Activated CD4-positive, alpha-beta memory T cell treated with anti-CD3 and anti-CD28 coated beads, Interleukin-2, amount 10 ng/mL, durations not matched to agents 7 days and 5 days (primary cell): ENCODE data around the gene LYPD3. TPM values are rescaled to one million over a fixed set of nuclear protein-coding genes. Genes with fewer than 3 reads are reported as not detected.
A peak's percentile ranks its signal among the peaks of the same experiment; 100 is the strongest.
"Not testable (repeated sequence)": the region's sequence is repeated elsewhere in the genome, so short reads cannot be mapped to it uniquely, and the experiment has no call there.

Experiments
- CTCF ChIA-PET: fragments of 350-600 bp; sonication (Branson Sonifier 250); formaldehyde crosslinking; loops from one replicate; lab custom pipeline; 2021; ENCODE audit warnings: antibody characterized with exemption, inconsistent platforms; lab: Charles Lee
- POLR2A ChIA-PET: fragments of 350-600 bp; sonication (Branson Sonifier 250); formaldehyde crosslinking; loops from one replicate; lab custom pipeline; 2021; ENCODE audit warnings: antibody characterized with exemption; lab: Charles Lee
- DNase-seq: peaks from one replicate; pipeline ENCODE4 v3.0.0-alpha.2; 2020
- H3K27ac Mint-ChIP-seq: one replicate; pipeline ENCODE4 v1.8.0; 2021; ENCODE audit warnings: mild to moderate bottlenecking, mixed read lengths
- H3K27me3 Mint-ChIP-seq: one replicate; pipeline ENCODE4 v1.8.0; 2021; ENCODE audit warnings: mixed read lengths
- H3K36me3 Mint-ChIP-seq: one replicate; pipeline ENCODE4 v1.8.0; 2021; ENCODE audit warnings: low read depth, mixed read lengths
- H3K4me1 Mint-ChIP-seq: one replicate; pipeline ENCODE4 v1.8.0; 2021; ENCODE audit warnings: mixed read lengths
- H3K4me3 Mint-ChIP-seq: one replicate; pipeline ENCODE4 v1.8.0; 2021; ENCODE audit warnings: mild to moderate bottlenecking, mixed read lengths
- H3K9me3 Mint-ChIP-seq: one replicate; pipeline ENCODE4 v1.8.0; 2021; ENCODE audit warnings: mixed read lengths
- total RNA-seq, 2 experiments: library from RNA; stranded (reverse); gene quantifications; one replicate each; pipeline ENCODE4 v1.2.3, GENCODE V29; 2021

The LYPD3 gene
- total RNA-seq, result 1 to 10 TPM in 1 of 2 experiments, under 1 TPM in 1; 0.63 to 1.0 TPM

- DNase-seq, result no peak
- Mint-ChIP-seq H3K27ac (no peak within 1 kb of the TSS), H3K9me3 (no peaks in the 10 kb centered on the region), H3K4me1 (peaks cover 45% of the 10 kb centered on the region), H3K4me3 (peak within 1 kb of the TSS; percentile 88), H3K27me3 (peaks cover 12% of the 10 kb centered on the region), H3K36me3 (no peaks in the 10 kb centered on the region)
- CTCF ChIA-PET, result interaction anchor here (1.1 to 3.2 kb wide), 4 partner anchors 18 to 54 kb away, joined by 3 to 49 read pairs (median 6); no protein-coding TSS in a partner anchor
- POLR2A ChIA-PET, result interaction anchor here (0.8 to 1.7 kb wide), 2 partner anchors 27 to 39 kb away, joined by 3 to 9 read pairs; partner anchors contain the start of gene PHLDB3
Measured at GRCh38 chr19:43465468-43466120, at the start of gene LYPD3. LYPD3 (minus strand) TSS chr19:43465608; CDS start chr19:43465571, 37 bp downstream.

DNA sequence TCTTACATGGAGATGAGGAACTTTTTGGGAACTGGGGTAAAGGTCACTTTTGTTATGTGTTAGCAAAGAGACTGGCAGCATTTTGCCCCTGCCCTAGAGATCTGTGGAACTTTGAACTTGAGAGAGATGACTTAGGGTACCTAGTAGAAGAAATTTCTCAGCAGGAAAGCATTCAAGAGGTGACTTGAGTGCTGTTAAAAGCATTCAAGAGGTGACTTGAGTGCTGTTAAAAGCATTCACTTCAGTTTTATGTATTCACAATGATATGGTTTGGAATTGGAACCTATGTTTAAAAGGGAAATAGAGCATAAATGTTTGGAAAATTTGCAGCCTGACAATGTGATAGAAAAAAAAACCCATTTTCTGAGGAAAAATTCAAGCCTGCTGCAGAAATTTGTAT lies 47.0 kb upstream of the LYPD3 start:
- CTCF ChIA-PET, result interaction anchor here (0.8 kb wide), 1 partner anchor 8 kb away, joined by 3 read pairs; no protein-coding TSS in a partner anchor
- H3K27ac Mint-ChIP-seq, H3K27me3 Mint-ChIP-seq, H3K4me3 Mint-ChIP-seq, POLR2A ChIA-PET, H3K9me3 Mint-ChIP-seq, H3K4me1 Mint-ChIP-seq, DNase-seq: not testable (repeated sequence)
- peaks cover 60% of the 10 kb centered on the region for H3K36me3 Mint-ChIP-seq

GRCh38 chr19:43511324-43511723 lies 45.9 kb upstream of the LYPD3 start:
- no peaks in the 10 kb centered on the region for H3K9me3 Mint-ChIP-seq
- POLR2A ChIA-PET, result no interaction called here
- peaks cover 5% of the 10 kb centered on the region for H3K4me1 Mint-ChIP-seq
- no peak for DNase-seq
- no peak overlapping the region for H3K27ac Mint-ChIP-seq
- H3K36me3 Mint-ChIP-seq, result peaks cover 57% of the 10 kb centered on the region
- CTCF ChIA-PET, result interaction anchor here (1.6 to 4.2 kb wide), 2 partner anchors 8 to 79 kb away, joined by 4 to 21 read pairs; no protein-coding TSS in a partner anchor
- H3K27me3 Mint-ChIP-seq, result no peaks in the 10 kb centered on the region
- no peak overlapping the region for H3K4me3 Mint-ChIP-seq

DNA sequence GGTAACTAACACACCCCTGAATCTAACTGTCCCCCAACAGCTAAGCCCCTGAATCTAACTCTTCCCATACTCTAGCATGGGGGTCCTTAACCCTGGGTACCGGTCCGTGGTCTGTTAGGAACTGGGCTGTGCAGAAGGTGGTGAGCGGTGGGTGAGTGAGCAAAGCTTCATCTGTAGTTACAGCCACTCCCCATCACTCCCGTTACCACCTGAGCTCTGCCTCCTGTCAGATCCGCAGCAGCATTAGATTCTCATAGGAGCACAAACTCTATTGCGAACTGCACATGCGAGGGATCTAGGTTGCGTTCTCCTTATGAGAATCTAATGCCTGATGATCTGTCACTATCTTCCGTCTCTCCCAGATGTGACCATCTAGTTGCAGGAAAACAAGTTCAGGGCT lies 45.3 kb upstream of the LYPD3 start:
- no peaks in the 10 kb centered on the region for H3K27me3 Mint-ChIP-seq
- H3K27ac Mint-ChIP-seq, result no peak overlapping the region
- no peaks in the 10 kb centered on the region for H3K9me3 Mint-ChIP-seq
- peaks cover 59% of the 10 kb centered on the region for H3K36me3 Mint-ChIP-seq
- ChIA-PET POLR2A (no interaction called here), CTCF (interaction anchor here (0.7 to 4.2 kb wide), 3 partner anchors 9 to 316 kb away, joined by 4 to 21 read pairs (median 4); no protein-coding TSS in a partner anchor)
- H3K4me1 Mint-ChIP-seq, result peaks cover 6% of the 10 kb centered on the region
- DNase-seq, result no peak
- H3K4me3 Mint-ChIP-seq, result no peak overlapping the region

DNA sequence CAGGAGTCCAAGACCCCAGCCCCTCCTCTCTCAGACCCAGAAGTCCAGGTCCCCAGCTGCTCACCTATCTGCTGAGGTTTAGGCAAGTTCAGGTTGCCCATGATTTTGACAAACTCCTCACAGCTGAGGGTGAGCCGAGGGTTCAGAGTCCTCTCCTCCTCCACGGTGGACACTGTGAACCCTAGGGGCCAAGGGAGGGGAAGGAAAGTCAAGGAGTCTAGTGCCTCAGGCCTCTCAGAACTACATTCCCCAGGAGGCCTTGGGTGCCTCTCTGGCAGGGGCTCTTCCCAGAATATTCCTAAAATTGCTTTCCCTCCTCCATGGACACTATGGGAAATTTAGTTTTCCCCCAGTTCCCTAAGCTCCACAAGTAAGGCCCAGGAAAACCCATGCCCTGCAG lies 42.5 kb upstream of the LYPD3 start:
- Mint-ChIP-seq H3K9me3 (no peaks in the 10 kb centered on the region), H3K36me3 (peaks cover 50% of the 10 kb centered on the region), H3K27ac (no peak overlapping the region), H3K4me3 (no peak overlapping the region), H3K4me1 (peaks cover 25% of the 10 kb centered on the region), H3K27me3 (no peaks in the 10 kb centered on the region)
- CTCF ChIA-PET, result interaction anchor here (0.7 to 4.2 kb wide), 3 partner anchors 12 to 79 kb away, joined by 3 to 21 read pairs (median 4); no protein-coding TSS in a partner anchor
- POLR2A ChIA-PET, result no interaction called here
- no peak for DNase-seq

- no peak for DNase-seq
- Mint-ChIP-seq H3K9me3 (no peaks in the 10 kb centered on the region), H3K27ac (no peak overlapping the region), H3K4me3 (no peak overlapping the region), H3K4me1 (peaks cover 31% of the 10 kb centered on the region), H3K36me3 (peaks cover 38% of the 10 kb centered on the region), H3K27me3 (no peaks in the 10 kb centered on the region)
- ChIA-PET POLR2A (interaction anchor here (0.9 kb wide), 1 partner anchor 19 kb away, joined by 3 read pairs; no protein-coding TSS in a partner anchor), CTCF (interaction anchor here (1.1 kb wide), 1 partner anchor 60 kb away, joined by 3 read pairs; no protein-coding TSS in a partner anchor)
Measured at GRCh38 chr19:43506629-43507028, 41.2 kb upstream of the LYPD3 start.

DNA sequence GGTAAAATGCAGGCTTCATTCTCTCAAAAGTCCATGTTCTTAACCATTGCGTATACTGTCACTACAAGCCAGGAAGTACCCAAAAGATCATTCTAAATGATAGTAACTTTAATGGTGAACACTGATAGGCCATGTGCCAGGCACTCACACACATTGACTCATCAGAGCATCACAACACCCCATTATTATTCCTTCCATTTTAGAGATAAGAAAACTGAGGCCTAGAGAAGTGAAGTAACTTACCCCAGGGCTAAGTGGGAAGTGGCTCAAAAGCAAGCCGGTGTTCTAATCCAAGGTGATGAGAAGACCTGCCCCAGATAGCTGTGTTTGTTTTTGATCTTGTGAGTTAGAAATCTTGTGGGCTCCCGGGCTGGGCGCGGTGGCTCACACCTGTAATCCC lies 40.5 kb upstream of the LYPD3 start:
- POLR2A ChIA-PET, result interaction anchor here (0.9 to 3.1 kb wide), 3 partner anchors 20 to 67 kb away, joined by 3 to 37 read pairs (median 8); no protein-coding TSS in a partner anchor
- Mint-ChIP-seq H3K27ac (peak overlapping the region; percentile 65), H3K27me3 (no peaks in the 10 kb centered on the region), H3K4me3 (no peak overlapping the region), H3K36me3 (peaks cover 33% of the 10 kb centered on the region), H3K4me1 (peaks cover 31% of the 10 kb centered on the region), H3K9me3 (no peaks in the 10 kb centered on the region)
- DNase-seq, result no peak
- CTCF ChIA-PET, result interaction anchor here (1.1 to 5.0 kb wide), 2 partner anchors 13 to 59 kb away, joined by 3 to 41 read pairs; no protein-coding TSS in a partner anchor

DNA sequence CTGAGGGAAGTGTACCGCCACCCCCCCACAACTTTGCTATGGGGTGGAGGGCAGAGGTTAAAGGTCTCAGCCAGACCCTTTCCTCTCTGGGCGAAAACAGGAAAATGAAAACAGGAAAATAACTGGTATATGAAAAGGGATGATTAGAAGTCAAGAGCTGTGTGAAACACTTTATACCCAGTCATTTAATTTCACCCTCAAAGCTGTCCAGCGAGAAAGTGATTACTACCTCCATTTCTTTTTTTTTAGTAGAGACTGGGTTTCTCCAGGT lies 39.7 kb upstream of the LYPD3 start:
- H3K36me3 Mint-ChIP-seq, result peaks cover 31% of the 10 kb centered on the region
- no peaks in the 10 kb centered on the region for H3K9me3 Mint-ChIP-seq
- H3K27me3 Mint-ChIP-seq, result no peaks in the 10 kb centered on the region
- POLR2A ChIA-PET, result interaction anchor here (1.2 to 3.1 kb wide), 11 partner anchors 13 to 163 kb away, joined by 3 to 37 read pairs (median 9); partner anchors contain the start of genes IRGQ, LYPD3, ZNF575 and ZNF576
- peak overlapping the region; percentile 68 for H3K27ac Mint-ChIP-seq
- CTCF ChIA-PET, result interaction anchor here (1.3 to 5.0 kb wide), 7 partner anchors 14 to 89 kb away, joined by 3 to 41 read pairs (median 11); no protein-coding TSS in a partner anchor
- H3K4me3 Mint-ChIP-seq, result peak overlapping the region; percentile 50
- DNase-seq, result no peak
- H3K4me1 Mint-ChIP-seq, result peaks cover 32% of the 10 kb centered on the region

DNA sequence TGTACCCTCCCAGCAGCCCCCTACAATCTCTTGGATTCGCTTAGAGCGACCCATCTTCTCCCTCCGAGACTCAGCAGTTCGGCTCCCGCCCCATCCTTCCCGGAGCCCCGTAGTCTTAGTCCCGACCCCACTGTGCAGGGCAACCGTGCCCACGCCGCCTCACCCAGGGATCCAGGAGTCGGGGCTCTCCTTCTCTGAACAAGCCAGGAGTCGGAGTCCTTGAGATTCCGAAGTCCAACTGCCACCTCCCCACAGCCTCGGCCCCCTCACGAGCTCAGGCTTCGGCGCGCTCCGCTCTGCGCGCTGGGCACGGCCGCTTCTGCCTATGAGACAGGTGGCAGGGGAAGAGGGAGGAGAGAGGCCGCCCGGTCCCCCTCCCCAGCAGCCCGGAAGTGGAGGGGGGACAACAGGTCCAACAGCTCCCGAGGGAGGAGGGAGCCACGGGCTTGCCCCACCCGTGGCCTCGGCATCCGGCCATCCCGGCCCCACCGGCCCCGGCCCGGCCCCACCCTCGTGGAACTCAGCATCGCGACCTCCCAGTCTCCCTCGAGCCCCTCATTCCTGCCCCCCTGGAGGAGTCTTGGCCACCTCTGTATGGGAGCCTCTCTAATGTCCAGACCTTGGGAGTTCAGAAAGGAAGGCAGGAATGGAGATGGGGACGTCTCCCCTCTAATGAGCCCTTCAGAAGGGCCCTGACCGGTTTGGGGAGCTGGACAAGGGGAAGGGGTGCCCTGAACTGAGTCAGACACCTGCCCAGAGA lies 39.2 kb upstream of the LYPD3 start, which contains the start of gene PHLDB3:
Gene PHLDB3, minus strand, starts transcription at position 321 of the 760 bp plus-strand sequence. CDS start 628 bp downstream, outside the sequence.
- H3K4me3 Mint-ChIP-seq, result peak within 1 kb of the TSS; percentile 96
- H3K27ac Mint-ChIP-seq, result peak within 1 kb of the TSS; percentile 97
- H3K9me3 Mint-ChIP-seq, result no peaks in the 10 kb centered on the region
- H3K27me3 Mint-ChIP-seq, result no peaks in the 10 kb centered on the region
- H3K36me3 Mint-ChIP-seq, result peaks cover 27% of the 10 kb centered on the region
- H3K4me1 Mint-ChIP-seq, result peaks cover 32% of the 10 kb centered on the region
- POLR2A ChIA-PET, result interaction anchor here (1.2 to 3.1 kb wide), 14 partner anchors 14 to 164 kb away, joined by 3 to 37 read pairs (median 8); partner anchors contain the start of genes IRGQ, LYPD3, ZNF575 and ZNF576
- DNase-seq, result peak; percentile 61
- CTCF ChIA-PET, result interaction anchor here (0.9 to 5.0 kb wide), 14 partner anchors 8 to 119 kb away, joined by 3 to 41 read pairs (median 5); no protein-coding TSS in a partner anchor

DNA sequence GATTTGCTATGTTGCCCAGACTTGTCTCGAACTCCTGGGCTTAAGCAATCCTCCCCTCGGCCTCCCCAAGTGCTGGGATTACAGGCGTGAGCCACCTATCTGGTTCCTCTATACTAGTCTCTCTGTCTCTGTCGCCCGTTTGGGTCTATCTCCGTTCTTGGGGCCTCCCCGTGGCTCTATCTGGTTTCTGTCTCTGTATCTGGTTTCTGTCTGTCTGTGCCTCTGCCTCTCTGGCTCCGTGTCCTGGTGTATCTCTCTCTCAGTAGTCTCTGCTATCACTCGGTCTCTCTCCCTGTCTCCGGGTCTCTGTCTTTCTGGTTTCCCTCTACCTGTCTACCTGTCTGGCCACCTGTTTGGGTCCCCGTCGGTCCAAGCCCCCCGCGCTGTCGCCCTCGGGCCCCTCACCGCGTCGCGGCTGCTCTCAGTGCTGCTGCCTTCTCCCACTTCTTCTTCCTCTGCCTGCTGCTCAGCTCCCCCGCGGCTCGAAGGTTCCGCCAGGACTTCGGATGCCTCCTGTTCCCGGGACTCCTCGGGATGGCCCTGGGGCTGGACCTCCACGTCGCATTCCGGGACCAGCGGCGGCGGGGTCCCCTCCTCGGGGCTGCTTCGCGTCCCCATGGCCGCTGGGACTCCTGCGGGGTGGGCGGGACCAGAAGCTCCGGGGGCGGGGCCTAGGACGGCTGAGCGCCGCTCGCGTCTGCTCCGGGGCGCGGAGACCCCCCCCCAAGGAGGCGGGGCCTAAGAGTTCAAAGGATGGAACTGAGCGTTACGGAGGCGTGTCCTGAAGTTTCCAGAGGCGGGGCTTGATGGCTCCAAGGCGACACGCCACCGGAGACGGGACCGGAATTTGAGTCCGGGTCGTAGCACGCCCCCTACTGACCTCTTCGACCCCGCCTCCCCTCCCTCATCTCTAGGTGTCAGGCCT lies 38.4 kb upstream of the LYPD3 start:
- Mint-ChIP-seq H3K27ac (peak overlapping the region; percentile 97), H3K9me3 (no peaks in the 10 kb centered on the region), H3K4me3 (peak overlapping the region; percentile 96), H3K36me3 (peaks cover 23% of the 10 kb centered on the region), H3K4me1 (peaks cover 32% of the 10 kb centered on the region), H3K27me3 (no peaks in the 10 kb centered on the region)
- ChIA-PET CTCF (interaction anchor here (0.9 to 5.0 kb wide), 14 partner anchors 9 to 120 kb away, joined by 3 to 41 read pairs (median 5); no protein-coding TSS in a partner anchor), POLR2A (interaction anchor here (0.9 to 3.1 kb wide), 15 partner anchors 13 to 165 kb away, joined by 3 to 37 read pairs (median 8); partner anchors contain the start of genes IRGQ, LYPD3, ZNF575 and ZNF576)
- DNase-seq, result peak; percentile 98

DNA sequence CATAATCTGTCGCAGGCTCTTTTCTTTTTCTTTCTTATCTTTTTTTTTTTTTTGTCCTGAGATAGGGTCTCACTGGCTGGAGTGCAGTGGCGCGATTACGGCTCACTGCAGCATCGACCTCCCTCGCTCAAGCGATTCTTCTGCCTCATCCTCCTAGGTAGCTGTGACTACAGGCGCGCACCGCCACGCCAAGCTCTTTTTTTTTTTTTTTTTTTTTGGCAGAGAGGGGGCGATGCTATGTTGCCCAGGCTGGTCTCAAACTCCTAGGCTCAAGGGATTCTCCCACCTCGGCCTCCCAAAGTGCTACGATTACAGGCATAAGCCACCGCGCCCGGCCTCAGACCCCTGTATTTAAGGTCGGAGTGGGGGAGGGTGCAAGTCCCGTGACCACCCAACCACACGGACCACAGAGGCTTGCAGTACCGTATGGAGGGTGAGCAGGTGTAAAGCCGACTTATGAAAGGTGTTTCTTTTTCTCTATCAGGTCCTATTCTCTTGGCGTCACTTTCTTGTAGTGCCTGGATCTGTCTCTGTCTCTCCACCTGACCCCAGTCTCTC lies 37.1 kb upstream of the LYPD3 start:
- ChIA-PET POLR2A (interaction anchor here (3.1 kb wide), 1 partner anchor 63 kb away, joined by 37 read pairs; no protein-coding TSS in a partner anchor), CTCF (interaction anchor here (0.6 to 5.0 kb wide), 7 partner anchors 16 to 76 kb away, joined by 3 to 41 read pairs (median 13); no protein-coding TSS in a partner anchor)
- DNase-seq, result no peak
- peaks cover 15% of the 10 kb centered on the region for H3K36me3 Mint-ChIP-seq
- H3K27me3 Mint-ChIP-seq, result no peaks in the 10 kb centered on the region
- peaks cover 32% of the 10 kb centered on the region for H3K4me1 Mint-ChIP-seq
- H3K4me3 Mint-ChIP-seq, result no peak overlapping the region
- no peak overlapping the region for H3K27ac Mint-ChIP-seq
- no peaks in the 10 kb centered on the region for H3K9me3 Mint-ChIP-seq
